ENCODE measurements around the gene RPTOR.

The RPTOR gene

GRCh38 chr17:80876950-80877728 is 332.5 kb downstream of the RPTOR start:
- DNase-seq (ENCODE audit: low read depth in 2 of 2) = no peak

- no peak for DNase-seq (ENCODE audit: low read depth in 2 of 2)
Measured at GRCh38 chr17:80877729-80878303, 333.2 kb downstream of the RPTOR start.

GRCh38 chr17:80878876-80879722 is 334.5 kb downstream of the RPTOR start:
- no peak for DNase-seq (ENCODE audit: low read depth in 2 of 2)

GRCh38 chr17:80879723-80880647 is 335.3 kb downstream of the RPTOR start:
- DNase-seq (ENCODE audit: low read depth in 2 of 2) = no peak

GRCh38 chr17:80880648-80880985 is 336.0 kb downstream of the RPTOR start:
- no peak for DNase-seq (ENCODE audit: low read depth in 2 of 2)

GRCh38 chr17:80881306-80881705 is 336.7 kb downstream of the RPTOR start:
- no peak for DNase-seq (ENCODE audit: low read depth in 2 of 2)

- DNase-seq (ENCODE audit: low read depth in 2 of 2) = no peak
Measured at GRCh38 chr17:80882323-80882722, 337.7 kb downstream of the RPTOR start.

GRCh38 chr17:80882926-80883685 is 338.5 kb downstream of the RPTOR start:
- no peak for DNase-seq (ENCODE audit: low read depth in 2 of 2)

GRCh38 chr17:80883831-80884735 is 339.4 kb downstream of the RPTOR start:
- DNase-seq (ENCODE audit: low read depth in 2 of 2) = no peak

- no peak for DNase-seq (ENCODE audit: low read depth in 2 of 2)
Measured at GRCh38 chr17:80884811-80885210, 340.2 kb downstream of the RPTOR start.

- no peak for DNase-seq (ENCODE audit: low read depth in 2 of 2)
Measured at GRCh38 chr17:80885947-80886582, 341.4 kb downstream of the RPTOR start.

- no peak for DNase-seq (ENCODE audit: low read depth in 2 of 2)
Measured at GRCh38 chr17:80886641-80887573, 342.3 kb downstream of the RPTOR start.

GRCh38 chr17:80887639-80888175 is 343.1 kb downstream of the RPTOR start:
- DNase-seq (ENCODE audit: low read depth in 2 of 2) = no peak

GRCh38 chr17:80888276-80889160 is 343.9 kb downstream of the RPTOR start:
- DNase-seq (ENCODE audit: low read depth in 2 of 2) = no peak

- DNase-seq (ENCODE audit: low read depth in 2 of 2) = no peak
Measured at GRCh38 chr17:80889231-80890195, 344.9 kb downstream of the RPTOR start.
